Uterus (tissue), 4 donors: ENCODE data around the gene PLEKHN1. TPM values are rescaled to one million over a fixed set of nuclear protein-coding genes. Genes with fewer than 3 reads are reported as not detected.
A peak's percentile ranks its signal among the peaks of the same experiment; 100 is the strongest.

ENCODE experiments used
- DNase-seq, 2 donors: peaks; one replicate each; pipeline ENCODE4 v3.0.0-alpha.2; 2019 to 2020
- H3K27ac ChIP-seq, 2 donors: fragments of 200-600 bp; sonication (generic); 1 replicate in 1 of 2; 2 replicates in 1 of 2; pipeline ENCODE4 v1.5.1; 2016 to 2018
- H3K27me3 ChIP-seq, 2 donors: fragments of 200-600 bp; sonication (generic); one replicate each; pipeline ENCODE4 v1.5.1; 2018 to 2019; ENCODE audit warnings: control low read depth in 1 of 2
- H3K36me3 ChIP-seq, 2 donors: fragments of 200-600 bp; sonication (generic); one replicate each; pipeline ENCODE4 v1.5.1; 2019; ENCODE audit warnings: control low read depth in 1 of 2
- H3K4me1 ChIP-seq, 2 donors: fragments of 200-600 bp; sonication (generic); one replicate each; pipeline ENCODE4 v1.5.1; 2018 to 2019; ENCODE audit warnings: control low read depth in 1 of 2
- H3K4me3 ChIP-seq, 2 donors: fragments of 200-600 bp; sonication (generic); 1 replicate in 1 of 2; 2 replicates in 1 of 2; pipeline ENCODE4 v1.5.1; 2018 to 2019; ENCODE audit warnings: mild to moderate bottlenecking in 1 of 2
- H3K9me3 ChIP-seq, 2 donors: fragments of 200-600 bp; sonication (generic); one replicate each; pipeline ENCODE4 v1.5.1; 2019; ENCODE audit warnings: control low read depth in 1 of 2
- POLR2A ChIP-seq, 2 donors: fragments of 450-650 bp; IDR thresholded peaks; one replicate each; pipeline ENCODE4 v1.6.1; 2016; ENCODE audit warnings: antibody characterized with exemption in 2 of 2, mild to moderate bottlenecking in 1 of 2, moderate library complexity in 1 of 2
- intact Hi-C: fragments of 100-400 bp; cut with DNase I; formaldehyde crosslinking; loops from one replicate; pipeline ENCODE4 v1.15.1; 2023; ENCODE audit warnings: low total_unique reads
- total RNA-seq, 4 donors: library from RNA; depleted of rRNA in 3 of 4; stranded (reverse); fragments of >200 nt in 3 of 4; gene quantifications; one replicate each; pipeline versions ENCODE4 v1.1.0 to v1.2.4, GENCODE V29; 2014 to 2023
- TF ChIP-seq, protein P1 (sequence below), 4 experiments: fragments of 200-600 bp in 2 of 4; fragments of 450-650 bp in 2 of 4; sonication (generic) in 2 of 4; IDR thresholded peaks; one replicate each; pipeline ENCODE4 v1.5.1; 2016 to 2019; ENCODE audit warnings: antibody characterized with exemption in 4 of 4, mild to moderate bottlenecking in 2 of 4, moderate library complexity in 1 of 4
- donor health status: DM: yes; HTN: yes; CAD: no.

PLEKHN1 gene
- total RNA-seq, 4 donors from 2014 or later = 1.1 TPM; not detected in 3

DNA sequence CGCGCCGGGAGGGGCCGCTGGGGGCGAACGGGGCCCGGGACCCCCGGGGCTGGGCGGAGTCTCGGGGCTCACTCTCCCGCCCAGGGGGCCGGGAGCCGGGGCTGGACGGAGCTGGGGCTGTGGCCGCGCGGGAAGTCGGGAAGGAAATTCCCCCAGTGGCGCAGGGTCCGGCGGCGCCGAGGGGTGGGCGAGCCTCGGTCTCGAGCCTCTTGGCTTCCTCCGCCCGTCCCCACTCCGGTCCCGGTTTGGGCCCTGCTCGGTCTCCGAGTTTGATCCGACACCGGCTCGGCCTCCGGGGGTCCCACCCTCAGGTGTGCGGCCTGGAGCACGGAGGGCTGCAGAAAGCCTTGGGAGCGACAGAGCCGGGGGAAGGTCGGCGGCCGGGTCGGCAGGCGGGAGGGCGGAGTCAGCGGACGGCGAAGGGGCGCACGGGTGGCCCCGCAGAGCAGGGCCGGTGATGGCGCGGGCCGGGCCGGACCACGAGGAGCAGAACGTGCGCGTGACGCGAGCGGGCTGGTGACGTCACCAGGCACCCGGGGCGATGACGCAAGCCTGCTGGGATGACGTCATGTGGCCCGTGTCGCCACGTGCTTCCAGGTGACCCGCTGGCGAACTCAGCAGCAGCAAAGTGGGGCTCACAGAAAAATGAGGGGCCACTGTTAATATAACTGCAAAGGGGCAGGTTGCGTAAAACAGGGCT is 34.2 kb downstream of the PLEKHN1 start:
- Histone ChIP-seq H3K4me3 (peak overlapping the region; percentile 53 to 60), H3K36me3 (no peaks in the 10 kb centered on the region), H3K27me3 (peaks cover 0 to 4% of the 10 kb centered on the region in 2 donors), H3K9me3 (no peaks in the 10 kb centered on the region), H3K4me1 (peaks cover 0 to 5% of the 10 kb centered on the region in 2 donors), H3K27ac (peak overlapping the region; percentile 93 to 94)
- DNase-seq = peak; percentile 77 to 85
- intact Hi-C loops = no loop called here
- TF ChIP-seq, protein P1, sequence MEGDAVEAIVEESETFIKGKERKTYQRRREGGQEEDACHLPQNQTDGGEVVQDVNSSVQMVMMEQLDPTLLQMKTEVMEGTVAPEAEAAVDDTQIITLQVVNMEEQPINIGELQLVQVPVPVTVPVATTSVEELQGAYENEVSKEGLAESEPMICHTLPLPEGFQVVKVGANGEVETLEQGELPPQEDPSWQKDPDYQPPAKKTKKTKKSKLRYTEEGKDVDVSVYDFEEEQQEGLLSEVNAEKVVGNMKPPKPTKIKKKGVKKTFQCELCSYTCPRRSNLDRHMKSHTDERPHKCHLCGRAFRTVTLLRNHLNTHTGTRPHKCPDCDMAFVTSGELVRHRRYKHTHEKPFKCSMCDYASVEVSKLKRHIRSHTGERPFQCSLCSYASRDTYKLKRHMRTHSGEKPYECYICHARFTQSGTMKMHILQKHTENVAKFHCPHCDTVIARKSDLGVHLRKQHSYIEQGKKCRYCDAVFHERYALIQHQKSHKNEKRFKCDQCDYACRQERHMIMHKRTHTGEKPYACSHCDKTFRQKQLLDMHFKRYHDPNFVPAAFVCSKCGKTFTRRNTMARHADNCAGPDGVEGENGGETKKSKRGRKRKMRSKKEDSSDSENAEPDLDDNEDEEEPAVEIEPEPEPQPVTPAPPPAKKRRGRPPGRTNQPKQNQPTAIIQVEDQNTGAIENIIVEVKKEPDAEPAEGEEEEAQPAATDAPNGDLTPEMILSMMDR (IDR thresholded peaks at IDR 0.05) = peak in 2 of 4 experiments; percentile 9 to 31
- TF ChIP-seq POLR2A (IDR thresholded peaks at IDR 0.05) = peak; percentile 50 to 72

DNA sequence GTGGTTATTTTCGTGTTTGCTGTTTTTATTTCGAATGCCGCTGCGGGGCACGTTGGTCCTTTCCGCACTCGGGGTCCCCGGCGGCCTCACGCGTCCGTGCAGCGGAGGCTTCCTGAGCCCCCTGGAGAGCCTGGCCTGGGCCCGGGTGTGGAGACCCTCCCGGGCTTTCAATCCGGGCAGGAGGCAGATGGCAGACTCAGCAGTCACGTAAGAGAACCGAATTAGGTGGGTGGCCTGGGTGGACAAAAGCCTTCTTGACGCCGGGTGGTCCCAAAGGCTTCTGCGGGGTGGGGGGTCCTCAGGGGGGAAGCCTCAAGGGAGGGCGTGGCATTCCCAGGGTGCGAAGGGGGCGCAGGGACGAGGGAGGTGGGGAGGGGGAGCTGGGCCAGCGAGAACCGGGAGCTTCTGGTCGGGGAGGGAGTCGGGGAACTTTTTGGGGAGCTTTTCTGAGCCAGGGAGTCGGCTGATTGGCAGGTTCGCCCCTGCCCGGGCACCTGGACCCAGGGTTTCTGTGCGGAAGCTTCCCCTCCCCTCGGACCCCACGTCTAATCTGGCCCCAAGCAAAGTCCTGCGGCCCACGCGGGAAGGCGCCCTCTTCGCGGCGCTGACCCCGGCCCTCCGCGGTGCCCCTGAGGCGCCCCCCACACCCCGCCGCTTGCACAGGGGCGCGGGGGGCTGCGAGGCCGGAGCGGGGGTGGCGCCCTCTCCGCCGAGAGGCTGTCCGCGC is 34.9 kb downstream of the PLEKHN1 start:
- Histone ChIP-seq H3K9me3 (no peaks in the 10 kb centered on the region), H3K27me3 (peaks cover 0 to 4% of the 10 kb centered on the region in 2 donors), H3K27ac (peak overlapping the region; percentile 93 to 94), H3K4me3 (peak overlapping the region; percentile 53 to 60), H3K36me3 (no peaks in the 10 kb centered on the region), H3K4me1 (peaks cover 0 to 5% of the 10 kb centered on the region in 2 donors)
- intact Hi-C loops = no loop called here
- no peak for TF ChIP-seq POLR2A (IDR thresholded peaks at IDR 0.05)
- TF ChIP-seq, protein P1 (IDR thresholded peaks at IDR 0.05) = no peak
- DNase-seq = peak; percentile 34 to 39

DNA sequence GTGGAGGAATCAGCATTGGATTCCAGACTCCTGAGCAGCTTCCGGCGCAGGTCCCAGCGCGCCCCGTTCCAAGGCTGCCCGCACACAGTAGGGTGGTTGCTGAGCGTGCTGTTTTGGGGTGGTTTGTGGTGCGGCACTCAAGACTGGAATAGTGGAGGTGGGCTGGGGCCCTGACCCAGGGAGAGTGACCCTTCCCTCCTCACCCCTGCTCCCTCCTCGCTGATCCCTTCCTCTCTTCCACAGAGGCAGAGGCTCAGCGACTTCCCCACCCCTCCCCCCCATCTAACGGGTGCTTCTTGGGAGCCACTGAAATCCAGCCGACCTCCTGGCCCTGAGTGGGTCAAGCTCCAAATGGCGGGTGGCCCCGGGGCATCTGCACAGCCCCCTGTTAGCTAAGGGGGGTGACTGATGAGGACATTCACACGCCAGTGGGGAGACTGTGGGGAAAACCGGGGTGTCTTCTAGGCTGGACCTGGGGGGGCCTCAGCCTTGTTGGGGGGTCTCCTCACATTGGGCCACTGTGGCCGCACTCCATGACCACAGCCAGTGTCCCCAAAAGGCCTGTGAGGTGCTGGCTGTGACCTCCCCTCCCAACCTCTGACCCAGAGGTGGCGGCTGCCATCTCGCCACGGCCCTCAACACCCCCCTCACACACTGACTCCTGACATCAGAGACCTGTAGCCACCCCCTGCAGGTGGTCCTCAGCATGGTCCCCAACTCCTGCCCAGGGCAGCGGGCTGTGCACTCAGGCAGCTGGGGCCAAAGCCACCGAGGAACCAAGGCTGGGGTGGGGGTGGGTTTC is 37.5 kb downstream of the PLEKHN1 start:
- no peaks in the 10 kb centered on the region for H3K9me3 ChIP-seq
- H3K4me1 ChIP-seq = peaks cover 0 to 5% of the 10 kb centered on the region in 2 donors
- intact Hi-C loops = no loop called here
- no peaks in the 10 kb centered on the region for H3K36me3 ChIP-seq
- H3K27ac ChIP-seq = no peak overlapping the region
- DNase-seq = peak; percentile 14 to 15
- H3K27me3 ChIP-seq = peaks cover 0 to 4% of the 10 kb centered on the region in 2 donors
- no peak overlapping the region for H3K4me3 ChIP-seq
- TF ChIP-seq, protein P1 (IDR thresholded peaks at IDR 0.05) = no peak
- no peak for TF ChIP-seq POLR2A (IDR thresholded peaks at IDR 0.05)

DNA sequence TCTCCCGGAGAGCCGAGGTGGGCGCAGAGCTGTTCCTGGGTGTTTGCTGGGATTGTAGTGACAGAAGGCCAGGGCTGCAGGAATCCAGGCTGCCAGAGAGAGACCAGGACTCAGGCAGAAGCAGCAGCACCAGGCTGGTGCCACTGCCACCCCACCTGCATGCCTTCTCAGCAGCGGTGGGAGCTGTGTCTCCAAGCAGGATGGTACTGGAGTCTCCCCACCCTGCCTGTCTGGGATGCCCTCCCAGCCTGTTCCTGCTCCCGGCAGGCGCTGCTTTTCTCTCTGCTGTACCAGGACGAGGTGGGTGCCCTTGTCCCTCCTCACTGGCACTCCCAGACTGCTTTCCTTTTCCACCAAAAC is 38.1 kb downstream of the PLEKHN1 start:
- TF ChIP-seq, protein P1 (IDR thresholded peaks at IDR 0.05) = no peak
- no peak for TF ChIP-seq POLR2A (IDR thresholded peaks at IDR 0.05)
- Histone ChIP-seq H3K4me3 (no peak overlapping the region), H3K9me3 (no peaks in the 10 kb centered on the region), H3K27ac (no peak overlapping the region), H3K4me1 (peaks cover 0 to 5% of the 10 kb centered on the region in 2 donors), H3K36me3 (no peaks in the 10 kb centered on the region), H3K27me3 (peaks cover 0 to 4% of the 10 kb centered on the region in 2 donors)
- intact Hi-C loops = no loop called here
- DNase-seq = no peak
